ENCODE measurements around the gene CD300LF.

- TF ChIP-seq CTCF (IDR thresholded peaks at IDR 0.05) (no peak), ZFX (IDR thresholded peaks at IDR 0.05; ENCODE audit: borderline replicate concordance) (no peak)
These were observed 19.5 kb upstream of the CD300LF start for GRCh38 chr17:74732042-74732867.

Data from 22Rv1 (cell line).